Lung (tissue), 12 donors: ENCODE measurements around the gene LRRC55. TPM values are rescaled to one million over a fixed set of nuclear protein-coding genes. Genes with fewer than 3 reads are reported as not detected.

Experiments
- ATAC-seq: fragments of 200-7000 bp; cut with Tn5 transposase; one replicate; pipeline ENCODE4 v1.9.1; 2020; ENCODE audit warnings: moderate number of reproducible peaks; ENCODE audit not compliant: insufficient read depth, low FRiP score
- DNase-seq, 3 donors: peaks; one replicate each; pipeline ENCODE4 v3.0.0-alpha.2; 2013 to 2017
- H3K27ac ChIP-seq, 2 donors: one replicate each; pipeline ENCODE4 v1.5.1; 2013; ENCODE audit warnings: mild to moderate bottlenecking in 2 of 2, moderate library complexity in 2 of 2, control low read depth in 1 of 2, inconsistent platforms in 1 of 2, low read depth in 1 of 2, low read length in 1 of 2
- H3K27me3 ChIP-seq, 3 donors: one replicate each; pipeline ENCODE4 v1.5.1; 2013; ENCODE audit warnings: low read length in 2 of 3; ENCODE audit not compliant: control insufficient read depth in 3 of 3, insufficient read depth in 3 of 3
- H3K36me3 ChIP-seq, 4 donors: one replicate each; pipeline ENCODE4 v1.5.1; 2013; ENCODE audit warnings: low read length in 4 of 4, mild to moderate bottlenecking in 1 of 4, moderate library complexity in 1 of 4; ENCODE audit not compliant: control insufficient read depth in 4 of 4, insufficient read depth in 4 of 4
- H3K4me1 ChIP-seq, 5 donors: one replicate each; pipeline ENCODE4 v1.5.1; 2013; ENCODE audit warnings: low read length in 5 of 5, mild to moderate bottlenecking in 2 of 5, moderate library complexity in 1 of 5; ENCODE audit not compliant: control insufficient read depth in 5 of 5, insufficient read depth in 5 of 5
- H3K4me3 ChIP-seq: one replicate; pipeline ENCODE4 v1.5.1; 2013; ENCODE audit warnings: mild to moderate bottlenecking, control low read depth, moderate library complexity
- H3K9ac ChIP-seq, 2 donors: one replicate each; pipeline ENCODE4 v1.5.1; 2013; ENCODE audit warnings: low read length in 2 of 2, control low read depth in 1 of 2; ENCODE audit not compliant: insufficient read depth in 1 of 2
- H3K9me3 ChIP-seq, 4 donors: one replicate each; pipeline ENCODE4 v1.5.1; 2013; ENCODE audit warnings: low read length in 3 of 4, mild to moderate bottlenecking in 1 of 4, moderate library complexity in 1 of 4; ENCODE audit not compliant: control insufficient read depth in 4 of 4, insufficient read depth in 3 of 4
- CTCF ChIP-seq: IDR thresholded peaks from 2 replicates; pipeline ENCODE4 v1.5.1; 2012; ENCODE audit warnings: mild to moderate bottlenecking; ENCODE audit errors: control extremely low read depth, extremely low read depth
- WGBS, 2 donors: extraction: QIAGEN DNeasy Blood & Tissue Kit; methylation state at CpG; one replicate each; pipeline ENCODE4 v1.1.7; 2013; 5-methylcytosine and 5-hydroxymethylcytosine counted together
- polyA plus RNA-seq, 2 donors: library from polyadenylated mRNA; stranded (reverse); fragments of 200-250 nt; gene quantifications; one replicate each; pipeline ENCODE4 v1.2.1, GENCODE V29; 2013
- total RNA-seq, 2 donors: library from RNA; depleted of rRNA in 1 of 2; stranded (reverse); fragments of >200 nt in 1 of 2; gene quantifications; one replicate each; pipeline ENCODE4 v1.2.1, GENCODE V29; 2014 to 2021
- donor health status: control.
- donor health status: control.
- donor health status: Bipolar disorder and iron deficiency.
- donor health status: healthy.
- donor health status: DM: yes; HTN: yes; CAD: no.

LRRC55 gene
- total and polyA plus RNA-seq, 4 donors = 0.02 to 2.9 (median 0.09) TPM

- Histone ChIP-seq H3K9me3 (no peaks in the 10 kb centered on the region), H3K27me3 (no peaks in the 10 kb centered on the region), H3K27ac (no peak overlapping the region), H3K4me1 (peaks cover 0 to 33% (median 18%) of the 10 kb centered on the region in 5 donors), H3K9ac (no peak overlapping the region), H3K4me3 (no peak overlapping the region), H3K36me3 (no peaks in the 10 kb centered on the region)
- WGBS, 2 donors = 79 to 86% methylated on average over 4 of the region's 4 CpGs
- ATAC-seq (no peak), DNase-seq (no peak)
- no peak for TF ChIP-seq CTCF
Observed at GRCh38 chr11:57216463-57216862, 34.7 kb downstream of the LRRC55 start.

- ATAC-seq = no peak
- Histone ChIP-seq H3K27me3 (no peaks in the 10 kb centered on the region), H3K4me3 (no peak overlapping the region), H3K9ac (no peak overlapping the region), H3K27ac (no peak overlapping the region), H3K4me1 (peaks cover 0 to 31% (median 18%) of the 10 kb centered on the region in 5 donors), H3K36me3 (no peaks in the 10 kb centered on the region), H3K9me3 (no peaks in the 10 kb centered on the region)
- no peak for TF ChIP-seq CTCF
- DNase-seq = no peak
- WGBS, 2 donors = 46 to 62% methylated on average over 4 of the region's 4 CpGs
Observed at GRCh38 chr11:57217053-57217452, 35.3 kb downstream of the LRRC55 start.

- H3K27ac ChIP-seq = peak overlapping the region in 1 of 2 donors; percentile 15
- DNase-seq (peak in 1 of 3 donors; percentile 41), ATAC-seq (no peak)
- H3K36me3 ChIP-seq = no peaks in the 10 kb centered on the region
- H3K4me3 ChIP-seq = no peak overlapping the region
- 33 to 39% methylated on average over 6 of the region's 6 CpGs for WGBS, 2 donors
- H3K27me3 ChIP-seq = no peaks in the 10 kb centered on the region
- H3K9me3 ChIP-seq = no peaks in the 10 kb centered on the region
- TF ChIP-seq CTCF = no peak
- H3K9ac ChIP-seq = no peak overlapping the region
- peaks cover 3 to 15% (median 5%) of the 10 kb centered on the region in 5 donors for H3K4me1 ChIP-seq
Observed at GRCh38 chr11:57219021-57219627, 37.4 kb downstream of the LRRC55 start.

- Histone ChIP-seq H3K9me3 (no peaks in the 10 kb centered on the region), H3K4me1 (peaks cover 0 to 8% (median 3%) of the 10 kb centered on the region in 5 donors), H3K27ac (no peak overlapping the region), H3K27me3 (no peaks in the 10 kb centered on the region), H3K36me3 (no peaks in the 10 kb centered on the region), H3K9ac (no peak overlapping the region), H3K4me3 (no peak overlapping the region)
- no peak for TF ChIP-seq CTCF
- 20 to 22% methylated on average over 1 of the region's 1 CpG for WGBS, 2 donors
- ATAC-seq (no peak), DNase-seq (no peak)
Observed at GRCh38 chr11:57222239-57222638, 40.5 kb downstream of the LRRC55 start.
